Coronary artery (tissue), 2 donors: Measurements from ENCODE around the gene CD99L2.
A peak's percentile ranks its signal among the peaks of the same experiment; 100 is the strongest.
"Not testable (repeated sequence)": the region's sequence is repeated elsewhere in the genome, so short reads cannot be mapped to it uniquely, and the experiment has no call there.

Experiments used
- DNase-seq: peaks from one replicate; pipeline ENCODE4 v3.0.0-alpha.2; 2017; ENCODE audit warnings: low spot score
- H3K27ac ChIP-seq, 2 donors: fragments of 200-600 bp; sonication (generic); one replicate each; pipeline ENCODE4 v1.5.1; 2016 to 2019
- H3K4me3 ChIP-seq: fragments of 200-600 bp; sonication (generic); 2 replicates; pipeline ENCODE4 v1.5.1; 2016; ENCODE audit warnings: mild to moderate bottlenecking, moderate library complexity
- CTCF ChIP-seq: fragments of 200-600 bp; sonication (generic); IDR thresholded peaks from one replicate; pipeline ENCODE4 v1.5.1; 2019; ENCODE audit warnings: antibody characterized with exemption

Gene CD99L2

GRCh38 chrX:150897421-150898320 lies 797 bp downstream of the CD99L2 start:
- TF ChIP-seq CTCF, result no peak
- H3K27ac ChIP-seq, result peak overlapping the region; percentile 62 to 72
- peak overlapping the region; percentile 73 for H3K4me3 ChIP-seq
- no peak for DNase-seq

GRCh38 chrX:150896632-150897031 lies 1.8 kb downstream of the CD99L2 start:
- H3K4me3 ChIP-seq, result no peak overlapping the region
- no peak overlapping the region for H3K27ac ChIP-seq
- TF ChIP-seq CTCF, result no peak
- no peak for DNase-seq

- DNase-seq, result no peak
- no peak overlapping the region for H3K27ac ChIP-seq
- TF ChIP-seq CTCF, result no peak
- no peak overlapping the region for H3K4me3 ChIP-seq
Measured at GRCh38 chrX:150893936-150894335, 4.5 kb downstream of the CD99L2 start.

GRCh38 chrX:150889131-150889530 lies 9.3 kb downstream of the CD99L2 start:
- no peak overlapping the region for H3K27ac ChIP-seq
- no peak for DNase-seq

GRCh38 chrX:150887906-150888465 lies 10.5 kb downstream of the CD99L2 start:
- DNase-seq, result no peak
- Histone ChIP-seq H3K4me3 (no peak overlapping the region), H3K27ac (no peak overlapping the region)
- TF ChIP-seq CTCF, result no peak

More at GRCh38 chrX:150889131-150889530, 9.3 kb downstream of the CD99L2 start:
- no peak overlapping the region for H3K4me3 ChIP-seq
- no peak for TF ChIP-seq CTCF

GRCh38 chrX:150887268-150887667 lies 11.2 kb downstream of the CD99L2 start:
- not testable (repeated sequence) for H3K4me3 ChIP-seq, H3K27ac ChIP-seq, DNase-seq

GRCh38 chrX:150886381-150886780 lies 12.1 kb downstream of the CD99L2 start:
- Histone ChIP-seq H3K4me3 (no peak overlapping the region), H3K27ac (no peak overlapping the region)

More at GRCh38 chrX:150886381-150886780, 12.1 kb downstream of the CD99L2 start:
- DNase-seq, result no peak
- TF ChIP-seq CTCF, result no peak
